ENCODE measurements around the gene ST6GALNAC3. TPM values are rescaled to one million over a fixed set of nuclear protein-coding genes. Genes with fewer than 3 reads are reported as not detected.

The ST6GALNAC3 gene
- total and polyA plus RNA-seq, 11 donors, result 2.5 to 7.7 (median 4.4) TPM

DNA sequence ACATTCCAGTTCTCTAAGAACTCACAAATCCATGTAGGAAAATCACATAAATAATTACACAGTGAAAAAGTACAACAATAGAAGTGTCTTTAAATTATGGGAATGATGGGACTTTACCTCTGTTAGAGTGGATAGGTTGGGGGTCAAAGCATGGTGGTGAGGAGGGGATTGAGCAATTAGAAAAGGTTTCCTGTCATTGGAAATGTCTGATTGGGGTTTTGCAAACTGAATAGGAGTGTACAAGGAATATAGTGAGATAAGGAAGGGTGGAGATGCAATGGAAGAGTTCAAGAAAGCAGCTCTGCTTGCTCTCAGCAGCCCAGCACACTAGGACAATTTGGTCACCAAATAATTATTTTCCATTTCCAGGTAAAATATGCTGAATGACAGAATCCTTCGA, 238.8 kb downstream of the ST6GALNAC3 start:
- TF ChIP-seq, protein P1, sequence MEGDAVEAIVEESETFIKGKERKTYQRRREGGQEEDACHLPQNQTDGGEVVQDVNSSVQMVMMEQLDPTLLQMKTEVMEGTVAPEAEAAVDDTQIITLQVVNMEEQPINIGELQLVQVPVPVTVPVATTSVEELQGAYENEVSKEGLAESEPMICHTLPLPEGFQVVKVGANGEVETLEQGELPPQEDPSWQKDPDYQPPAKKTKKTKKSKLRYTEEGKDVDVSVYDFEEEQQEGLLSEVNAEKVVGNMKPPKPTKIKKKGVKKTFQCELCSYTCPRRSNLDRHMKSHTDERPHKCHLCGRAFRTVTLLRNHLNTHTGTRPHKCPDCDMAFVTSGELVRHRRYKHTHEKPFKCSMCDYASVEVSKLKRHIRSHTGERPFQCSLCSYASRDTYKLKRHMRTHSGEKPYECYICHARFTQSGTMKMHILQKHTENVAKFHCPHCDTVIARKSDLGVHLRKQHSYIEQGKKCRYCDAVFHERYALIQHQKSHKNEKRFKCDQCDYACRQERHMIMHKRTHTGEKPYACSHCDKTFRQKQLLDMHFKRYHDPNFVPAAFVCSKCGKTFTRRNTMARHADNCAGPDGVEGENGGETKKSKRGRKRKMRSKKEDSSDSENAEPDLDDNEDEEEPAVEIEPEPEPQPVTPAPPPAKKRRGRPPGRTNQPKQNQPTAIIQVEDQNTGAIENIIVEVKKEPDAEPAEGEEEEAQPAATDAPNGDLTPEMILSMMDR (IDR thresholded peaks at IDR 0.05), result no peak
- TF ChIP-seq POLR2A (IDR thresholded peaks at IDR 0.05), result no peak
- no peaks in the 10 kb centered on the region for H3K4me1 ChIP-seq
- ATAC-seq (no peak), DNase-seq (no peak)
- intact Hi-C loops (cut with DNase I), result no loop called here
- H3K4me3 ChIP-seq, result no peak overlapping the region
- no peaks in the 10 kb centered on the region for H3K36me3 ChIP-seq
- 89 to 95% (median 91%) methylated on average over 1 of the region's 1 CpG for WGBS, 4 donors
- no peak overlapping the region for H3K27ac ChIP-seq
- peaks cover 0 to 4% (median 0%) of the 10 kb centered on the region in 12 donors for H3K9me3 ChIP-seq
- no peaks in the 10 kb centered on the region for H3K27me3 ChIP-seq

DNA sequence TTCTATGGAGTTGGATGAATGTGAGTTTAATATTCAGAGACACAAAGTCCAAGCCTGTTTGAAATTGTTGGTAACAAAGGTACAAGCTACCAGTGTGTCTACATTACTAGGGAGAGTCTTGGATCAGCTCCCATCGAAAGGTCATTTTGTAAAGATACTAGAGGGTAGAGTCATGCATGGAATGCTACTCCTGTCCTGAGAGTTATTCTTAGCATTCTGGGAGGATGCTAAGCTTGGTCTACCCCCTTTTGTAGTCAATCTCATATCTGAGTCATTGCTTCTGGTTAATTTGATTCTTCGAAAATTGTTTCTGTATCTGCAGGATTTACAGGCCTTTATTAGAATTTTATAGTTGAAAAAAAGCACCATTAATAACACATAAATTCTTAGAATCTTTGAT, 240.2 kb downstream of the ST6GALNAC3 start:
- H3K36me3 ChIP-seq, result no peaks in the 10 kb centered on the region
- no peak for TF ChIP-seq POLR2A (IDR thresholded peaks at IDR 0.05)
- TF ChIP-seq, protein P1 (IDR thresholded peaks at IDR 0.05), result no peak
- DNase-seq (no peak), ATAC-seq (no peak)
- no peaks in the 10 kb centered on the region for H3K27me3 ChIP-seq
- no peaks in the 10 kb centered on the region for H3K4me1 ChIP-seq
- WGBS, 4 donors, result 41 to 44% (median 42%) methylated on average over 2 of the region's 2 CpGs
- H3K27ac ChIP-seq, result no peak overlapping the region
- H3K9me3 ChIP-seq, result peaks cover 0 to 4% (median 0%) of the 10 kb centered on the region in 12 donors
- intact Hi-C loops (cut with DNase I), result no loop called here
- no peak overlapping the region for H3K4me3 ChIP-seq

DNA sequence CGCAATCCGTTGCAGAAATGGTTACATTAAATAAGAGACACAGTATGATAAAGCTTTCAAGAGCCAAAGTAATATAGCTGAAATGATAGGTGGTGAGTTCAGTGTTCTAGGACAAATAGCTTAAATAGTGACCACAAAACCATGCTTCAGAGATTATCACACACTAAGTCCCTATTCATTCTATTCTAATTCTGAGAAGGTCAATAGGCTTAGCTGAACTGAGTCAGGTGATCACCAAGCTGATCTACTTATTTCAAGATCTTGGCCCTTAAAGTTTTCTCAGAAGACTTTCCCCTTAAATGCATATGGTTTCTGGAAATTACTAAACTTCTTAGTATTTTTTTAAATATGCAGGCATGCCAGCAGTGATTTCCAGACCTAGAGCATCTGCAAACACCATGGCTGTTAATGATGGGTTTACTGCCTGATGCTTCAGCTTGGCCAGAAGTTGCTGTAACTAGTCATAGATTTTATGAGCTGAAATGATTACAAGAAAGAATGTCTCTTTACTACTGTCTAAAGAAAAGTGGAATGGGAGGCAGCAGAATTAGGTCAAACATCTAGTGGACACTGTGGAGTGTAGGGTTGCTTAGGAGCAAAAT, 242.9 kb downstream of the ST6GALNAC3 start:
- Histone ChIP-seq H3K36me3 (no peaks in the 10 kb centered on the region), H3K9me3 (peaks cover 0 to 4% (median 0%) of the 10 kb centered on the region in 12 donors), H3K27me3 (no peaks in the 10 kb centered on the region), H3K4me3 (no peak overlapping the region), H3K4me1 (no peaks in the 10 kb centered on the region), H3K27ac (no peak overlapping the region)
- DNase-seq (no peak), ATAC-seq (no peak)
- 74 to 100% (median 97%) methylated on average over 2 of the region's 2 CpGs for WGBS, 4 donors
- TF ChIP-seq, protein P1 (IDR thresholded peaks at IDR 0.05), result no peak
- TF ChIP-seq POLR2A (IDR thresholded peaks at IDR 0.05), result no peak
- intact Hi-C loops (cut with DNase I), result no loop called here

DNA sequence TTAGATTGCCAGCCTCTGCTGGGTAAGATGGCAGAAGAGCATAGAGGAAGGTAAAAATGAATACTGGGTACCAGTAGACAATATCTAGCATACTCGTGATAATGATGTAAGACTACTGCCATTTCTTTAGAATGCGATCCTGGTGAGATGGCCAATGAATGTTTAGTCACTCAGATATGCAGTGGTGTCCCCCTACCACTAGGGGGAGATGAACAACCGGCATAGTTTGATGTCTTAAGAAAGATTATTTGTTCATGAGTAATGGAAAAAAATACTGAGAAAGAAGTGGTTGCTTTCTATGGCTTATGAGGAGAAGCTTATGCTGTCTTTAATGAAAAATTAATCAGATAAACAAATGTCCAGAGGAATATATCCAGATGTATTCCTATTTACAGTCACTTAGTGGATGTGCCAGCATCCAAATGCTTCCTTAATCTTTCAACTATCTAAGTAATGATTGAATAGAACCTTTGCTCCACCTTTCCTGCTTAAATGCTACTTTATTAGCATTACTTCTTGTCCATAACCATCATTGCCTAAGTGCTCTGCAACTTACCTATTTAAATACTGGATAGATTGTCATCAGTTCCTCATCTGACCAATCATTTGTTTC, 256.6 kb downstream of the ST6GALNAC3 start:
- DNase-seq (no peak), ATAC-seq (peak in 2 of 4 donors; percentile 28 to 52)
- TF ChIP-seq, protein P1 (IDR thresholded peaks at IDR 0.05), result peak; percentile 72 to 93 (median 85)
- TF ChIP-seq POLR2A (IDR thresholded peaks at IDR 0.05), result no peak
- H3K4me3 ChIP-seq, result no peak overlapping the region
- H3K27me3 ChIP-seq, result no peaks in the 10 kb centered on the region
- peaks cover 0 to 7% (median 0%) of the 10 kb centered on the region in 12 donors for H3K4me1 ChIP-seq
- intact Hi-C loops (cut with DNase I), result loop anchor here in 8 of 10 donors (5.0 to 10.0 kb wide), 4 partner anchors 176 to 804 kb away; no protein-coding TSS in a partner anchor
- H3K27ac ChIP-seq, result no peak overlapping the region
- H3K36me3 ChIP-seq, result no peaks in the 10 kb centered on the region
- 10 to 14% (median 11%) methylated on average over 3 of the region's 3 CpGs for WGBS, 4 donors
- no peaks in the 10 kb centered on the region for H3K9me3 ChIP-seq

Measured in heart left ventricle (tissue), 16 donors.